Endothelial cell of umbilical vein (primary cell): ENCODE data around the gene TFIP11. TPM values are rescaled to one million over a fixed set of nuclear protein-coding genes. Genes with fewer than 3 reads are reported as not detected.

Experiments used
- BruUV-seq: library from RNA; stranded (reverse); fragments of 400-500 nt; replicated peaks from 2 replicates; lab custom pipeline; 2021; lab: Mats Ljungman, UMichigan
- CTCF ChIA-PET: fragments of 300-600, 350-600 bp; sonication (Branson Sonifier 250); formaldehyde crosslinking; loops from one replicate; lab custom pipeline; 2021; ENCODE audit warnings: antibody characterized with exemption, inconsistent platforms; lab: Charles Lee
- POLR2A ChIA-PET: fragments of 300-600, 350-600 bp; sonication (Branson Sonifier 250); formaldehyde crosslinking; loops from one replicate; lab custom pipeline; 2021; ENCODE audit warnings: antibody characterized with exemption, inconsistent platforms; lab: Charles Lee
- DNase-seq: peaks from one replicate; pipeline ENCODE4 v3.0.0-alpha.2; 2011; ENCODE audit warnings: low read depth, low spot score
- FAIRE-seq: peaks from 2 replicates; lab custom pipeline; 2011; peaks lifted over from hg19 to GRCh38; lab: Jason Lieb, UNC
- H2AFZ ChIP-seq: 2 replicates; pipeline ENCODE4 v1.6.0; 2012; ENCODE audit warnings: low read depth, low read length, control low read depth, inconsistent platforms
- H3K27ac ChIP-seq: 2 replicates; pipeline ENCODE4 v1.5.1; 2011; ENCODE audit warnings: low read depth, mild to moderate bottlenecking, control low read depth, low read length, moderate library complexity; ENCODE audit not compliant: insufficient read depth
- H3K27me3 ChIP-seq, 2 experiments: 2 replicates each; pipeline versions ENCODE4 v1.6.0 to v1.6.1; 2011; ENCODE audit warnings: low read length in 2 of 2, mixed read lengths in 1 of 2; ENCODE audit not compliant: control insufficient read depth in 2 of 2, insufficient read depth in 2 of 2
- H3K36me3 ChIP-seq, 2 experiments: 2 replicates in 1 of 2; 3 replicates in 1 of 2; pipeline ENCODE4 v1.5.1; 2011; ENCODE audit warnings: low read length in 2 of 2, mild to moderate bottlenecking in 1 of 2, moderate library complexity in 1 of 2; ENCODE audit not compliant: control insufficient read depth in 2 of 2, insufficient read depth in 2 of 2; ENCODE audit errors: extremely low read depth in 1 of 2
- H3K4me1 ChIP-seq: 3 replicates; pipeline ENCODE4 v1.5.1; 2011; ENCODE audit warnings: mild to moderate bottlenecking, low read length; ENCODE audit not compliant: control insufficient read depth, insufficient read depth; ENCODE audit errors: extremely low read depth
- H3K4me2 ChIP-seq: 2 replicates; pipeline ENCODE4 v1.6.1; 2011; ENCODE audit warnings: low read length, control low read depth, mixed read lengths; ENCODE audit not compliant: insufficient read depth
- H3K4me3 ChIP-seq, 3 experiments: fragments of 200-600 bp in 1 of 3; sonication (generic), shearing (Covaris generic) in 1 of 3; replicated peaks in 1 of 3; 2 replicates each; pipeline ENCODE4 v1.5.1; 2011 to 2016; ENCODE audit warnings: control low read depth in 3 of 3, low read length in 3 of 3, mild to moderate bottlenecking in 2 of 3, inconsistent platforms in 1 of 3, low read depth in 1 of 3, moderate library complexity in 1 of 3; ENCODE audit not compliant: insufficient read depth in 1 of 3
- H3K79me2 ChIP-seq: 2 replicates; pipeline ENCODE4 v1.6.0; 2012; ENCODE audit warnings: low read length, inconsistent platforms; ENCODE audit not compliant: control insufficient read depth, insufficient read depth
- H3K9ac ChIP-seq: replicated peaks from 2 replicates; pipeline ENCODE3; 2011; ENCODE audit warnings: low read length, control low read depth; ENCODE audit not compliant: insufficient read depth; ENCODE audit errors: extremely low read depth
- H3K9me1 ChIP-seq: replicated peaks from 3 replicates; pipeline ENCODE4 v1.6.0; 2011; ENCODE audit warnings: mild to moderate bottlenecking, low read length; ENCODE audit not compliant: control insufficient read depth, insufficient read depth; ENCODE audit errors: extremely low read depth
- H3K9me3 ChIP-seq: replicated peaks from 2 replicates; pipeline ENCODE4 v1.5.1; 2012; ENCODE audit warnings: low read length, inconsistent platforms; ENCODE audit not compliant: control insufficient read depth, insufficient read depth
- H4K20me1 ChIP-seq: replicated peaks from 2 replicates; pipeline ENCODE3; 2011; ENCODE audit warnings: mild to moderate bottlenecking, low read length; ENCODE audit not compliant: control insufficient read depth, insufficient read depth; ENCODE audit errors: extremely low read depth
- CTCF ChIP-seq, 2 donors: IDR thresholded peaks; 1 replicate in 1 of 2; 2 replicates in 1 of 2; pipeline ENCODE4 v1.5.1; 2011; ENCODE audit warnings: low read length in 2 of 2, mild to moderate bottlenecking in 2 of 2, moderate library complexity in 2 of 2, control low read depth in 1 of 2, inconsistent platforms in 1 of 2, low read depth in 1 of 2; ENCODE audit not compliant: insufficient read depth in 1 of 2; ENCODE audit errors: extremely low read depth in 1 of 2
- EZH2 ChIP-seq: IDR thresholded peaks from 2 replicates; pipeline ENCODE4 v1.6.1; 2012; ENCODE audit warnings: borderline replicate concordance, low read depth, mild to moderate bottlenecking, moderate library complexity, low read length, inconsistent platforms; ENCODE audit not compliant: severe bottlenecking
- FOS ChIP-seq: IDR thresholded peaks from 2 replicates; pipeline ENCODE4 v1.6.1; 2011; ENCODE audit warnings: mild to moderate bottlenecking, low read length, moderate library complexity, borderline replicate concordance; ENCODE audit not compliant: insufficient read depth
- GATA2 ChIP-seq: IDR thresholded peaks from 2 replicates; pipeline ENCODE4 v1.7.0; 2011; ENCODE audit warnings: low read depth, mild to moderate bottlenecking, moderate library complexity, mixed read lengths, low read length; ENCODE audit not compliant: insufficient read length, insufficient read depth
- JUN ChIP-seq: IDR thresholded peaks from 2 replicates; pipeline ENCODE4 v1.6.1; 2011; ENCODE audit warnings: borderline replicate concordance, low read depth; ENCODE audit not compliant: insufficient read length, insufficient read depth
- MYC ChIP-seq: IDR thresholded peaks from one replicate; pipeline ENCODE4 v1.6.1; 2011; ENCODE audit warnings: mild to moderate bottlenecking, low read depth, low read length
- POLR2A ChIP-seq: IDR thresholded peaks from 2 replicates; pipeline ENCODE4 v1.6.1; 2012; ENCODE audit warnings: low read depth, mild to moderate bottlenecking, control low read depth, low read length
- POLR2AphosphoS5 ChIP-seq: IDR thresholded peaks from 2 replicates; pipeline ENCODE4 v1.6.1; 2012; ENCODE audit warnings: low read depth, mild to moderate bottlenecking, control low read depth, low read length, moderate library complexity; ENCODE audit not compliant: insufficient read depth
- dilution Hi-C: fragments of 300-500 bp; cut with MboI; formaldehyde crosslinking; loops from one replicate; pipeline ENCODE4 v1.15.0; 2019; ENCODE audit warnings: low sequenced_read_pairs; ENCODE audit not compliant: extremely low pct_ligation_motif_present
- intact Hi-C: fragments of 100-400 bp; cut with micrococcal nuclease; formaldehyde crosslinking; loops from one replicate; pipeline ENCODE4 v1.10.0; 2022
- polyA plus RNA-seq, 4 experiments: library from polyadenylated mRNA; depleted of rRNA in 3 of 4; stranded (reverse) in 3 of 4; unstranded in 1 of 4; fragments of >200 nt; gene quantifications; 2 replicates each; pipeline versions ENCODE4 v1.2.1 to v1.2.3, GENCODE V29; 2011 to 2012; ENCODE audit warnings: missing spikeins in 1 of 4
- total RNA-seq: library from RNA; stranded (reverse); gene quantifications from 2 replicates; pipeline ENCODE4 v1.2.3, GENCODE V29; 2021
- TF ChIP-seq, protein P1 (sequence below): IDR thresholded peaks from 2 replicates; pipeline ENCODE4 v1.6.1; 2011; ENCODE audit not compliant: insufficient read depth, insufficient read length

TFIP11 gene
- total and polyA plus RNA-seq, 2 donors (not counting 3 experiments of a cell fraction or from before 2014, with no cell fraction given), result 35.7 to 54.9 TPM

DNA sequence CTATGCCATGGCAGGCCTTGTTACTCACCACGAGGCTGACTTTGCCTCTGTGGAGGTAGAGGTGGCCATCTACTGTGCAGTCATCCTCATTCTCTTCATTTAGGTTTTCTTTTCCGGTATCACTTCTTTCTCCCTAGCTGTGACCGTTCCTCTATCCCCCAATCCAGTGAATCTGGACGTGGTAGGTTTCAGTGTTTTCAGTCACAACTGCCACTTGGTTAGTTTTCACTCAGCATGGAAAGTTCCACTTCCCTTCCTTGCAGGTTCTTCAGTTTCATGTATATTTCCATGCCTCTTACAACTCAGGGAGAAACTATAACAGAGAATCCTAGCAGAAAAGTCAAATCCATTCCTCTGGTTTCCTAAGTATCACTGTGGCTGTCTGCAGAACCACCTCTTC lies 30.6 kb downstream of the TFIP11 start:
- H3K4me3 ChIP-seq, result no peak overlapping the region
- DNase-seq, result no peak
- dilution Hi-C loops, result no loop called here
- H3K9me1 ChIP-seq, result no peaks in the 10 kb centered on the region
- H3K36me3 ChIP-seq, result peaks cover 5 to 8% of the 10 kb centered on the region in 2 experiments
- H2AFZ ChIP-seq, result no peak overlapping the region
- no peak overlapping the region for H3K9ac ChIP-seq
- peaks cover 46% of the 10 kb centered on the region for H3K79me2 ChIP-seq
- BruUV-seq, result no TSS peak
- no peaks in the 10 kb centered on the region for H3K9me3 ChIP-seq
- TF ChIP-seq JUN (no peak), GATA2 (no peak), POLR2AphosphoS5 (no peak), EZH2 (no peak), MYC (no peak), CTCF (IDR thresholded peaks at IDR 0.05; ENCODE audit: extremely low read depth in 1 of 2, insufficient read depth in 1 of 2, low read depth in 1 of 2, low read length in 2 of 2) (no peak), POLR2A (no peak), FOS (no peak)
- TF ChIP-seq, protein P1, sequence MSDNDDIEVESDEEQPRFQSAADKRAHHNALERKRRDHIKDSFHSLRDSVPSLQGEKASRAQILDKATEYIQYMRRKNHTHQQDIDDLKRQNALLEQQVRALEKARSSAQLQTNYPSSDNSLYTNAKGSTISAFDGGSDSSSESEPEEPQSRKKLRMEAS, result no peak
- POLR2A ChIA-PET, result no interaction called here
- no peaks in the 10 kb centered on the region for H3K27me3 ChIP-seq
- H4K20me1 ChIP-seq, result no peaks in the 10 kb centered on the region
- H3K27ac ChIP-seq, result no peak overlapping the region
- CTCF ChIA-PET, result interaction anchor here (1.2 to 1.3 kb wide), 2 partner anchors 10 to 117 kb away, joined by 3 read pairs; no protein-coding TSS in a partner anchor
- no peak for FAIRE-seq
- intact Hi-C loops, result no loop called here
- H3K4me2 ChIP-seq, result no peak overlapping the region
- peaks cover 23% of the 10 kb centered on the region for H3K4me1 ChIP-seq
